HG03457 (cell line): ENCODE data around the gene CFAP54.
"Not testable (repeated sequence)": the region's sequence is repeated elsewhere in the genome, so short reads cannot be mapped to it uniquely, and the experiment has no call there.

Experiments
- ATAC-seq: cut with Tn5 transposase; IDR thresholded peaks from one replicate; pipeline ENCODE4 v1.9.1; 2021; ENCODE audit warnings: moderate number of reproducible peaks; ENCODE audit not compliant: unreplicated experiment

CFAP54 gene

DNA sequence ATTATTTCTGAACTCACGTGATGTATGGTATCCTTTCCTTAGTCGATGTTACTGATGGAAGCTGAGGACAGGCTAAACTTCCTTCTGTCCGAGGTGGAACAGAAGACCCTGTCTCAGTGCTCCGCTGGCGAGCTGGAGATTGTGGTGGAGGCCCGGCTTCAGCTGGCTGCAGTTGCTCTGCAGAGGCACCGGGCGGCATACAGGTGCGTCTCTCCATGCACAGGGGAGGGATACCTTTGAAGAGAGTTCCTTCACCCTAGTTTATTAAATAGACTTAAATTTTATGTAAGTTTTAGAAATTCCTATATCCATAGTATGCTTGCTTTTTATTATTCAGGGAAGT is 231.0 kb downstream of the CFAP54 start:
- peak; percentile 86 for ATAC-seq

DNA sequence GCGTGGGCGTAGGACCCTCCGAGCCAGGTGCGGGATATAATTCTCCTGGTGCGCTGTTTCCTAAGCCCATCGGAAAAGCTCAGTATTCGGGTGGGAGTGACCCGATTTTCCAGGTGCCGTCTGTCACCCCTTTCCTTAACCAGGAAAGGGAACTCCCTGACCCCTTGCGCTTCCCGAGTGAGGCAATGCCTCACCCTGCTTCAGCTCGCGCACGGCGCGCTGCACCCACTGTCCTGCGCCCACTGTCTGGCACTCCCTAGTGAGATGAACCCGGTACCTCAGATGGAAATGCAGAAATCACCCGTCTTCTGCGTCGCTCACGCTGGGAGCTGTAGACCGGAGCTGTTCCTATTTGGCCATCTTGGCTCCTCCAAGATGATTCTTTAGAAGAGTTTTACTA is 240.1 kb downstream of the CFAP54 start:
- not testable (repeated sequence) for ATAC-seq

DNA sequence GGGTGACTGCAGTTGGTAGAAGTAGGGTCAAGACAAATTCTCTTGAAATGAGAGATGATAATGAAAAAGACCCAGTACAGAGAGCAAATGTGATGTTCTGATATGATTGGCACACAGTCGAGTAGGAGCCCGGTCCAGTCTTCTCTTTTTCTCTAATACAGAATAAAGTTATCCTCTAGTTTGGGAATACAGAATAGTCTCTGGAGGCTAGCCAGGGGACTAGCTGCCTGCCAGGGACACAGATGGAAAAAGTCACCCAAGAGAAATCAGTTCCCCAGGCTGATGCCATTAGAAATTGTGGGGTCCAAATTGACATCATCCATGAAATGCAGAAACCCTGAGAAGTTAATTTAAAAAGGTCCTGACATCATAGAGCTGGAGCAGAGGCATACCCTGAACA is 240.5 kb downstream of the CFAP54 start:
- no peak for ATAC-seq

DNA sequence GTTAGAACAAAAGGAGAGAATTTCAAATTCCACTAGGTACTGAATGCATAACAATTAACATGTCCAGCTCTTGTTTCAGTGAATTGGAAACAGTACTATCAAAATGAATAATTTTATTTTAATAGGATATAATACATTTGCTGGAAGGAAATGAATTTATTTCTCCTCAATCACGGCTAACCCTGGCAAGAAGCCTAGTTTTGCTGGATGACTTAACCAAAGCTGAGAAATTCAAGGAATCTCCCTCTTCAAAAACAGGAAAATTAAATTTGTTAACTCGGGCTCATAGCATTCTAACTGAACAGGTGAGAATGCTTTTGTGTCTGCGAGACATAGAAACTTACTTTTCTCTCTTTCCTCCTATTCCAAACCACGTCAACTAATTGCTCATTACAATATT is 254.2 kb downstream of the CFAP54 start:
- ATAC-seq, result no peak

DNA sequence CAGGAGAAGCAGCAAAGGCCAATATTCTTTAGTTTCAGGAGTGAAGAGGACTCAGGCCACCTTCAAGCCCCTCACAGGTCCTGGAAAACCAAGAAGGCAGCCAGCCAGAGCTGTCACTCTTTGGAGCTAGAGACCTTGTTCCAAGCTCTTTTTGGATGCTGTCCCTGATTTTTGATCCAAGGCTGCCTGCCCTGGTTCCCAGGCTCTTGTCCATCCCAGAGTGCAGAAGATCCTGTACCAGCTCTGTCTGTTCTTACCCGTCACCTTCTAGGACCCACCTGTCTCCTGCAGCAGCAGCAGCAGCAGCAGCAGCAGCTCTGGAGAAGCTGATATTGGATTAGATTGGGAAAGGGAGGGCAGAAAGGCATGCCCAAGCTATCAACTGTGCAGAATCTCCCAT is 260.6 kb downstream of the CFAP54 start:
- no peak for ATAC-seq

DNA sequence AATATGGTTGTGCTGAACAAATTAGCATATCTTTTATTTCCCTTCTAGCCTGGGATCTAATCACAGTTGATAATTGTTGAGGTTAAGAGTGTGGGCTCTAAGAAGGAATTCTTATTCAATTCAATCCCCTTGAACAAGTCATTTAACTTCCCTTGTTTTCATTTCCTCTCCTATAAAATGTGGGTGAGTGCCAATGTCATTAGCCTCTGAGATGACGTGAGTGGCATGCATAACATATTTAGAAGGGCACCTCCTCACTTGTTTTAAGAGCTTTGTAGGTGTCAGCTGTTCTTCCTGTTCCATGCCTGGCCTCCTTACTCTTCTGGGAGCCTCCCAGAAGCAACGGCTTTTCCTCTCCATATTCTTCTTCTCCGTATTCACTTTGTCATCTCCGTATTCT is 262.2 kb downstream of the CFAP54 start:
- no peak for ATAC-seq

DNA sequence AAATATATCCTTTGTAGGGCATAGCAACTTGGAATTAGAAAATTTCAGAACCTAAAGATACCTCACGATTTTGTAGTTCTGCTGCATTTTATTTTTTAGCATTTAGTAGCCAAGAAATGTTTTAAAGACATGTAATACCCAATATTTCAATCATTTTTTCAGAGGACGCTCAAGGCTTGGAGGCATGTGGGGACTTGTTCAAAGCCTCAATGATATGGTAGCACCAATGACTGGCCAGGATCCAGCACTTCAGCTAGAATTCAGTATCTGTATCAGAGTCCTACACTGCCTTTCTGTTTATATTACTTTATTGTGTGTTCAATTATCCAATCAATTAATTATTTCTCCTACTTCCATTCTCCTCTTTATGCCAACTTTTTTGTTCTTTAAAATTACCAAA is 262.8 kb downstream of the CFAP54 start:
- no peak for ATAC-seq

DNA sequence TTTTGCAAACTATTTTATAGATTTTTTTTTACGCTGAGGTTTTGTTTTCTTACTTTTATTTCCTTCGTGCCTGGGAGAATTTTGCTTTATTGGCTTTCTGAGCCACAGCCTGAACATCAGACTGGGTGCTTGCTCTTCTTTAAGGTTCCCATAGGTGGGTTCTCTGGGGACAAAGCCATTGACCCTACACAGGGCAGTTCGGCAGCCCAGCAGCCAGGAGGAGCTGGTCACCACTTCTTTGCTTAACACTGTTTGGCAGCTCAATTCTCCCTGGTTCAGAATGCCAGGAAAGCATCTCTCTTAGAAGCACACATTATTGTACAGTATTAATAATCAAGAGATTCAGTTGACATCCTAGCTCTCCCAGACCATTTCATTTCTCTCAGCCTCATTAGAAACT is 276.9 kb downstream of the CFAP54 start:
- ATAC-seq, result no peak

DNA sequence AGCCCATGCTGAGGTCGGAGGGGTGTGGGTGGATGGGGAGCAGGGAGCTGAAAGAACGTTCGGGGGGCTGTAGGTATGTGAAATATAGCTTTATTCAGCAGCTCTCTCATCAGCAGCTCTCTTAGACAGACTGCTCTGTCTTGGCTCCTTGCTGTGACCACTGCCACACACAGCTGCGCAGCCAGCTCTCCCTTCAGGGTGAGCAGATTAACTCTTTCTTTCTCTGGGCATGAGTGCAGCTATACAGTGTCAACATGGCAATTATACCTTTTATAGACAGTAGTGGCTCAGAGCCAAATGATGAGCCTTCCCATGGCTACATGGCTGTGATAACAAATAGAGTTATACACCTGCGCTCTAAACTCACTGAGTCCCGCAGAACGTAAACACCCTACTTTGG is 280.0 kb downstream of the CFAP54 start:
- no peak for ATAC-seq

DNA sequence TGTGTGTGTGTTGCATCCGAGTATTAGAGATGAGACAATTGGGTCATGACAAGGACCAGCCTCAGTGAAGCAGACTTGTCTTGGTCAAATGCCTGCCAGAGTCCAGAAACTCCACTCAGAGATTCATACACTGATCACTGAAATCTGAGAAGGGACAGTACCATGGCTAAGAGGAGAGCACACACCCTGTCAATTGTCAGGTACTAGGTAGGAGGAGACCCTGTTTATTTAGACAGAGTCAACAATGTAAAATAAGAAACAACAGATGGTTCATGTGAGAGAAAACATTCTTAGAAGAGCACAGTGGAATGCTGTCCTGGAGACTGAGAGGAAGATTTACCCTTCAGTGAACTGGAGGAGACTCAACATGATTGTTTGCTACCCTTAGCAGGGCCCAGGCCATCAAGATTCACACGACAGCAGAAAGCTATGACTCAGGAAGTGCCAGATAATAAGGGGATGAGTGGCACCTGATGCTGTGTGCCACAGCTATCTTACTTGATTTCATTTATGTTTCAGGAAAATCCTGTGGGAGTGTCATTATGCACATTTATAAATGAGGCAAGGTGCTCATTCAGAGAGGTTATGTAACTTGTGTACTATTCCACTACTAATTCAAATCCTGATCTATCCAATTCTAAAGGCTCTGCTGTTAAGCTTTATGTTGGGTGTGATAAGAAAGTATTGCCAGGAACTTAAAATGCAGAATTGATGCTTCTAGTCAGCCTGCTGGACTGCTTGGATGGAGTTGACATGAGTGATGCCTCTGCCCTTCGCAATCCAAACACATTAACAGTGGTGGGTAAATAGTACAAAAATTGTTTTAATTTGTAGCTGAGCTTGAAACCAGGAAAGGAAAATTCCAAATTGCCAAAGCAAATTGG is 281.1 kb downstream of the CFAP54 start:
- no peak for ATAC-seq

DNA sequence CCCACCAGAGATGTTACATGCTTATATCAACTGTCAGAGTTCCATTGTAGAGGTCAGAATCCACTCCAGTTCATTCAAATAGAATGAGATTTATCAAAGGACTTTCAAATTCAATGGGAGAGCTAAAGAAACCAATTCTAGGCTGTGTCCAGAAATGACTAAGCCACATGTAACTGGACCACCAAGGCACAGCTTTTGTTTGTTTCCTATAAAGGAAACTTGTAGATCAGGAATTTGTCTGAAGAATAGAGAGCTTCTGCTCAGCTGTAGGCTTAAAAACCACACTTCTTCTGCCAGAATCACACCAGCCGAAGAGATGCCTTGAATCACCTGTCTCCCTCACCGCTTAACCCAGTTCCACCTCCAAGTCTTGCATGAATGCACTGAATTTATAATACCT is 283.7 kb downstream of the CFAP54 start:
- ATAC-seq, result no peak

DNA sequence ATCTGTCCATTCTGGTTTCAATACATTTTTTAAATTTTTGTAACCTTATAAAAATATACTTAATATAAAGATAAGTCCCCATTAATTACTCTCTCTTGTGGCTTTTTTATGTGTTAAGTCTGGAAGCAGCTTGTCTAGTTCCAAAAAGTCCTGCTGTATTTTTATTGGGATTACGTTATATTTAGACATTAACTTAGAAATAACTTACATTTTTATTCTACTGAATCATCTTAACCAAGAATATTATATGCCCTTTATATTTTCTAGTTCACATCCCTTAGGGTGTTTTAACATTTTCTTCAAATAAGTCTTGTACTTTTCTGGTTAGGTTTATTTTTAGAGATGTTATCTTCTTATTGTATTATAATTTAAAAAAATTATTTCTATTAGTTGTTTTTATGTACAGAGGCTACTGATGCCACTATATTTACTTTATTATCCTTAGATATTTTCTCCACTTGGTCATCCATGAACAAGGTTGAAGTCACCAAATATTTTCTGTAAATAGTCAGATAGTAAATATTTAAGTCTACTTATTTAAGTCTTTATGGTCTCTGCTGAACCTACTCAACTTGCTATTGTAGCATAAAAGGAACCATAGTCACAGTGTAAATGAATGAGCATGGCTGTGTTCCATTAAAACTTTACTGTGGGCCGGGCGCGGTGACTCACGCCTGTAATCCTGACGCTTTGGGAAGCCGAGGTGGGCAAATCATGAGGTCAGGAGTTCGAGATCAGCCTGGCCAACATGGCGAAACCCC is 285.3 kb downstream of the CFAP54 start:
- ATAC-seq, result no peak

DNA sequence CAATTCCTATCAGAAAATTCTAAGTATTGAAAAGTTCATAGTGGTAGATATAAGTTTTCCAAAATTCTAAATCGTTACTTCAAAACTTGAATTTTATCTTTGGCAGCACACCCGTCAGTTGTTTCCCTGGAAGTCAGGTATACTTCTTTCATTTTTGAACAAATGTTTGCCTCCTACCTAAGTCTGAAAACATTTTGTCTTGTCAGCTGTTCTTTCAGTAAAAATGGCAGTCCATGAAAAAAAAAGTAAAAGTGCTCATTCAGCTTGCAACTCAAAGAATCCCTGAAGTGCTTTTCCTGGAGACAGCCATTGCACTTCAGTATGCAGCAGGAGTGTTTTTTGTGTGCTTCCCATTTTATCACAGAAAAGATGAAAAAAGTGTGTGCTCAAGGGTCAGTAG is 287.5 kb downstream of the CFAP54 start:
- ATAC-seq, result no peak

DNA sequence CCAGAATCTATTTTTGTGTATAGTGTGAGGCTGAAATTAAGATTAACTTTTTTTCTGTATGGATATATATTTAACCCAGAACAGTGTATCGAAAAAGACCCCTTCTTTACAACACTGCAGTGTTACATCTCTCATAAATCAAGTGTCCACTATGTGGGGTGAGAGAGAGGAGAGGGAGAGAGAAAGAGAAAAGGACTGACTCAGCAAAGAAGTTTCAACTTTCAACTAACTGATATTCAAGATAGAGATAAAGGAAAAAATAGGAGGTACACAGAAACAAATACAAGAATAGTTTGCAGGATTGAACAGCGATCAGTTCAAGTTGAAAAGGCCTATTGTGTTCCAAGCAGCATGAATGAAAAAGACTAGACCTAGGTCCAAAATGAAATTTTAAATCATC is 291.0 kb downstream of the CFAP54 start:
- ATAC-seq, result no peak

DNA sequence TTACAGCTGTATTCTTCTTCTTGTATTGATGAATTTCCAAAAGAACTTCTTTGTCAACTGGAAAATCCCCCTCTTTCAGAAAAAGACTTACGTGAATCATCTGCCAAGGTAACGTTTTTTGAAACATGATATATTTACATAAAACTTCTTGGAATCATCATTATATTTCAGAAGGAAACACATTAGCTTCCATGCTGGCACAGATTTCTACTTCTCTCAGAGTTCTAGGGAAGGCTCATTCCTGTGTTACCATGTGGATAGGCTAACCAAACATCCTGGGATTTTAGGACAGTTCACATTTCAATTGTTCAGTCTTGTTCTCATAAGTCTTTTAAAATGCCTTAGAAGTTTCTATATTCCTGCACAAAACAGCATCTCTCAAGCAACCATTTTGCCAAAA is 297.4 kb downstream of the CFAP54 start:
- no peak for ATAC-seq

DNA sequence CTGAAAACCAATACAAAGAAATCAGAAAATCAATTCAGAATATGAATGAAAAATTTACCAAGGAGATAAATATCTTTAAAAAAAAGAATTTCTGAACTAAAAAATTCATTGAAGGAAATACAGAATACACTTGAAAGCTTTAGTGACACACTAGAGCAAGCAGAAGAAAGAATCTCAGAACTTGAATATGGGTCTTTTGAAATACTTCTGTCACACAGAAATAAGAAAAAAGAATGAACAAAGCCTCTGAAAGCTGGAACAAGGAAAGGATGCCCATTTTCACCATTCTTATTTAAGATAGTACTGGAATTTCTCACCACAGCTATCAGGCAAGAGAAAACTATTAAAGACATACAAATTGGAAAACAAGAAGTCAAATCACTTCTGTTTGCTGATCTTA is 314.6 kb downstream of the CFAP54 start:
- no peak for ATAC-seq

DNA sequence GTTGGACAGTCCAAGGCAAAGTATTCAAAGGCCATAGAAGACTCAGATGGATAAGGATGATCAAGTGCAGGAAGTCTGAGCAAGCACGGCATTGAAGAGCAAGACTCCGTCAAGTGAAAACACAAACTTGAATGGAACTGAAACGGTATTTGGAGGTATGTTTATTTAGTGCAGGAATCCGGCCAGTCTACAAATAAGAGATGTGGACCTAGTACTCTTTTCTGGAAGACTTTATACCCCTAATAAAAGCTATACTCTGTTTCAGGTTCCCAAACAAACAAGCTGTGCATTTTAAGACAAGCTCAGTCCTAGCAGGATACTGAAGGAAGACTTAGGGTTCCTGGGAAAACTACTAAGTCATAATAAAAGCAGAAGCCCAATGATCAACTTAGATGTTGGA is 316.9 kb downstream of the CFAP54 start:
- ATAC-seq, result no peak

DNA sequence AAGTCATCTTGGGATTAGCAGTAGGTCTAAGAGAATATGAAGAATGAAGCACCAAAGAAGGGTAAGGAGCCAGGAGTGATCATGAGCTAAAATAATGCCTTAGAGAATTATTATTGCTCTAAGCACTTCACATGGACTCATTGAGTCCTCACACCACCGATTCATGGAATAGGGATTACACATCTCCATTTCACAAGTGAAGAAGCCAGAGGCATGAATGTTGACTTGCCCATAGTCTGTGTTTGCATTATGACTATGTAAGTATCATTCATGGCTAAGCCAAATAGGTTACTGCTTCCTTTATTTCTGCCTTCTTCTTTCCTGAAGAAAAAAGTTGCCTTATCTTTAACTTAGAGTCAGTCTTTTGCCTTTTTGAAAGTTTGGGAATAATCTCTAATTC is 318.4 kb downstream of the CFAP54 start:
- no peak for ATAC-seq

DNA sequence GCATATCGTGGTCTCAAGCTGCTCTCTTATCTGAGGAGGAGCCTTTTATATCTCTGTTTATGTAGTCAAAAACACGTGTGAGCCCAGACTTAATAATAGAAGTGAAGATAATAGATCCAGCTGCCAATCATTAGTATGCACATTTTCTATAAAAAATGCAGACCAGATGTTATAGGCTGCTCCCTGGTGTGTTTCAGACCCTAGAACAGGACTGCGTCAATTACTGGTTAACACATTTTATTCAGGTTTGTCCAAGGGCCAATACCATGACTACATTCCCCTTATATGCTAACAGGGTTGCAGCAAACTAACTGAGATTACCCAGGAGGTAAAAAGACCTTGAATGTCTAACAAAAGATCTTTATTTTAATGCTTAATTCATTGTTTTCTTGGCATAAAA is 319.2 kb downstream of the CFAP54 start:
- no peak for ATAC-seq

DNA sequence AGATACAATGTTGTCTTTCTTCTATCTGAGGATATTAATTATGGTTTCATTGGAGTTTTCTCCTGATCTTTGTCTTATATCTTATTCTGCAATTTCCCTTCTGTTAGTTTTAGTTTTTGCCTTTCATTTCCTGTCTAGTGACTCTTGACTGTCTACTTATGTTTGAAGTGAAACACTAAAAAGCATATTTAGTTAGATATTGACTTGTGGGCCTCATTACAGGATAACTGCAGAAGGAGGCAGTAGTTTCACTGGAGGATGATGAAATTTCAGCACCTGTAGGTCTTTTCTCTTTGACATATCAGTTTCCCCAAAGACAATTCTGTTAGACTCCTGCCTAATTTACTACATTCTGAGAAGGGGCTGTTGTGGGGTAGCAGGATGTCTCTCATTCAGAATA is 320.1 kb downstream of the CFAP54 start:
- no peak for ATAC-seq

DNA sequence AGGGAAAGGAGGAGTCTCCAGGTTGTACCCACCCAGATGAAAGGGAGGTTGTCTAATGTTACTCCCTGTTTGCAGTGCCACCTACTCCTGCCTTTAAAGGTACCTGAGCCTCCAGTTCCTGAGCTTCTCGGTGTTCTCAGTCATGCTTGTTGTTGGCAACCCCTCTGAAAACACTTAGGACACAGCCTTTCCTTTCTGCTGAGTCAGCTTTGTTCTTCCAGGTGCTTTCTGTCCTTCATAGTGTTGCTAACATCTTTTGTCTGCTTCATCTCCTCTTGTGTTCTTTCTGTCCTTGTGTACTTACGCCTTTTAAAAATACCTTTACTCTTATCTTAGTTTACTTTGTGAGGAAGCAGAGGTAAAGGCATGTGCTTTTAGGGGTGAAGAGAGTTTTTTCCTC is 320.7 kb downstream of the CFAP54 start:
- no peak for ATAC-seq

DNA sequence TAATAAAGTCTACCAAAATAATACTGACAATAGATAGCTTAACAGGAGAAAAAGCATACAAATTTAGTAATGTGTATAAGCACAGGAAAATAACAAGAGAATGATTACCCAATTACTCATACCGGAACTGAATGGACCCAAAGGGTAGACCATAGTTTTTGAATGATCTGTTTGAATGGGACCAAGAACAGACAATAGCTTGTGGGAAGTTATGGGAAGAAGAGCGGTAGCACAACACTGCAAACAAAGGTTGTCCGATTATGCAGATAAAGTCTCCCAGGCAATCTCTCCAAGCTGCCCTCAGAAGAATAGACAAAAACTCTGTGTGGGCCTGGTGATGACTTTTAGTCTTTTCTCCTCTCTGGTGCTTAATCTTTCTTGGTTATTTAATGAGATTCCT is 321.1 kb downstream of the CFAP54 start:
- no peak for ATAC-seq

DNA sequence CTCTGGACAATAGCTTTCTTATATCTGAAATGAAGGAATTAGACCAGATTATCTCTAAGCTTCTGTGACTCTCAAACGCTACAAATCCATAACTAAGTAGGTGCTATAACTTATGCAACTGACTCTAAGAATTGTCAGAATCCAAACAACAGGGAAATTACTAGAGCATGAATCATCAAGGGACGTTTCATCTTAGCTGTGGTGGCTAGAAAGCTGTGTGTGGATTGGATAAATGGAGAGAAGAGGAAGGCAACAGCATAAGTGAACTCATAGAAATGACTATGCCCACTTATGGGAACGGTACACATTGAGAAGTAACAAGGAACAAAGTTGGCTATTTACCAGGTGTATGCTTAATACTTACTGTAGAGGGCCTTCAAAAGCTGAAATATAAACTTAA is 321.7 kb downstream of the CFAP54 start:
- no peak for ATAC-seq
